Sciatic nerve (tissue), 2 donors: Measurements from ENCODE around the gene SERPINE3. TPM values are rescaled to one million over a fixed set of nuclear protein-coding genes. Genes with fewer than 3 reads are reported as not detected.

Experiments used
- ATAC-seq: fragments of 200-7000 bp; cut with Tn5 transposase; one replicate; pipeline ENCODE4 v1.9.1; 2020; ENCODE audit warnings: mild to moderate bottlenecking, moderate library complexity
- DNase-seq: peaks from one replicate; pipeline ENCODE4 v3.0.0-alpha.2; 2020; ENCODE audit warnings: low spot score
- intact Hi-C: fragments of 100-400 bp; cut with DNase I; formaldehyde crosslinking; loops from one replicate; pipeline ENCODE4 v1.14.2; 2022
- total RNA-seq: library from RNA; stranded (reverse); fragmentation: NEBNext Ultra II Directional; extraction: Animal tissue kit (Norgen Biotek cat#: 25700); gene quantifications from one replicate; pipeline ENCODE4 v1.2.1, GENCODE V29; 2021
- donor health status: DM: no; HTN: no; CAD: no.
- donor health status: DM: no; HTN: no; CAD: no.

SERPINE3 gene
- total RNA-seq, 1 donor from 2014 or later, result 0.31 TPM

GRCh38 chr13:51325837-51326236 is 13.7 kb upstream of the SERPINE3 start:
- no peak for ATAC-seq
- intact Hi-C loops, result no loop called here
- DNase-seq, result no peak

GRCh38 chr13:51326777-51327176 is 12.7 kb upstream of the SERPINE3 start:
- DNase-seq (no peak), ATAC-seq (no peak)
- intact Hi-C loops, result no loop called here

- intact Hi-C loops, result no loop called here
- DNase-seq (no peak), ATAC-seq (no peak)
Measured at GRCh38 chr13:51327961-51328360, 11.5 kb upstream of the SERPINE3 start.

DNA sequence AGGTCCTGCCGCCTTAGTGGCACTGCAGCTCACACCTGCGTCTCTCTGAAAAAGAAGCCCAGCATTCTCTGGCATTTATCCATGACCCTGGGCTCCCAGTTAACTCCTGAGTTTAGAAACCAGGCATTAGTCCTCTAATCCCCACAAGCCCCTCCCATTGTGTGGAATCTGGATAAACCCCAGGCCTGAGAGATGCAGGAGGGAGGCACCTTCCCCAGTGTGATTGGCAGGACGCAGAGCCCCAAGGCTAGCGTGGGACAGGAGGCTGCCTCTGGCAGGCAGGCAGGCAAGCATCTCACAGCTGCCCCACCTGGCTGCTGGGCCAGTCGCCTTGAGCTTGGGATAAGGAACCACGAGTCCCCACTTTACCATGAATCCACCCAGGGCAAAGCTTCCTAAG is 11.0 kb upstream of the SERPINE3 start:
- ATAC-seq (no peak), DNase-seq (no peak)
- intact Hi-C loops, result no loop called here

DNA sequence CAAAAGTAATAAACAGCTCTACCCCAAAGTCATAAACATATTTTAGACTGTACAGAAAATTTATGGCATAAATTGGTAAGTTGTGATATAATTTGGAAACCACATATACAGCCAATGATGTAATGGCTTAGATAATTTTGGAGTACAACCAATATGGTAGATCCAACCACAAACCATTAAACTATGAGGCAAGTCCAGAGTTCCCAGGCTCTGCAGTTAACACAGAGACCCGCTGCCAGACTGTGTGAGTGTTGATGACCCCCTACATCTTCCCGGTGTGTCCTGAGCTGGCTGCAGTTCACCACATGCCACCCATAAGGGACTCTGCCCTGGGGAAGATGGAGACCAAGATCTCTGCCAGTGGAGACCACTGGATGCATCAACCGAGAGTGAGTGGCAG is 9.9 kb upstream of the SERPINE3 start:
- ATAC-seq (no peak), DNase-seq (no peak)
- intact Hi-C loops, result no loop called here

- intact Hi-C loops, result no loop called here
- ATAC-seq, result no peak
Measured at GRCh38 chr13:51330791-51331190, 8.7 kb upstream of the SERPINE3 start.

DNA sequence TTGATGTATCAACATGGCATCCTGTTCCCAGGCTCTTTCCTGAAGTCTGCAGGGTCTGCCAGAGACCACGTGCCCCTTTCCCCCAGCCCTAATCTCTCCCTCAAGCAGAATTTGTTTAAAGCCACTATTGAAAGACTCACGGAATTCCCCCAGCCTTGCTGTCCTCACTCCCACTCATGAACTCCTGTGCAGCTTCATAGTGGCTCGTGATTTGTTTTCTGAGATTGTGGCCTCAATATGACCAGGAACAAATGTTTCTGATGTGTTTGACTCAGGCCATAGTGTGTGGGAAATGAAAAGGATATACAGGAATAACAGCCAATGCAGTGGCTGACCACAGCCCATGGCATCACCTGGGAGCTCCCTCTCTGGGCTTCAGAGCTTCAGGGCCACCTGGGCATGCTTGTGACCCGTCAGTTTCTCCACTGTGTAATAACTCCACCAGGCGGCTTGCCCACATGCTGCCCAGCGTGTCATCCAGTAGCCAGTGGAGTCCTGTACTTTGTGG is 8.1 kb upstream of the SERPINE3 start:
- intact Hi-C loops, result no loop called here
- DNase-seq (no peak), ATAC-seq (no peak)

More at GRCh38 chr13:51330791-51331190, 8.7 kb upstream of the SERPINE3 start:
- DNase-seq, result no peak

GRCh38 chr13:51332566-51333361 is 6.7 kb upstream of the SERPINE3 start:
- no peak for DNase-seq
- no peak for ATAC-seq
- intact Hi-C loops, result no loop called here

GRCh38 chr13:51333421-51333820 is 6.1 kb upstream of the SERPINE3 start:
- ATAC-seq (no peak), DNase-seq (no peak)
- intact Hi-C loops, result no loop called here

- intact Hi-C loops, result no loop called here
- DNase-seq, result no peak
- no peak for ATAC-seq
Measured at GRCh38 chr13:51333826-51334225, 5.7 kb upstream of the SERPINE3 start.

DNA sequence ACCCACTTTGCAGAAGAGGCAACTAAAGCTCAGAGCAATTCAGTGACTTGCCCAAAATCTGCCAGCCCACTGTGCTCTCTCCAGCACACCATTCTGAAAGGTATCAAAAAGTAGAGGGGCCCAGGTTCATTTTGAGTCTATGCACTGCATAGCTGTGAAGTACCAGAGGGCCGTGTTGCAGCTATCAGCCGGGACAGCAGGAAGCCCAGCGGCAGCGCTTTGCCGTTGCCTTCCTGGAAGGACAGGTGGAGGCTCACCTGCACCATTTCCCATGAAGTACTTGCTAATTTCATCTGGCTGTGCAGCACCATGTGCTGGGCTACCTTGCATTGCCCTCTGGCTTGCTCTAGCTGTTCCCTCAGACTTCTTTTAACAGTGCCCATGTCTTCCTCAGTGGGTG is 2.7 kb upstream of the SERPINE3 start:
- intact Hi-C loops, result no loop called here
- no peak for DNase-seq
- ATAC-seq, result no peak

GRCh38 chr13:51339952-51340732 is 651 bp downstream of the SERPINE3 start:
- DNase-seq (no peak), ATAC-seq (no peak)
- intact Hi-C loops, result no loop called here

GRCh38 chr13:51341232-51341631 is 1.7 kb downstream of the SERPINE3 start:
- intact Hi-C loops, result no loop called here
- DNase-seq (no peak), ATAC-seq (no peak)

DNA sequence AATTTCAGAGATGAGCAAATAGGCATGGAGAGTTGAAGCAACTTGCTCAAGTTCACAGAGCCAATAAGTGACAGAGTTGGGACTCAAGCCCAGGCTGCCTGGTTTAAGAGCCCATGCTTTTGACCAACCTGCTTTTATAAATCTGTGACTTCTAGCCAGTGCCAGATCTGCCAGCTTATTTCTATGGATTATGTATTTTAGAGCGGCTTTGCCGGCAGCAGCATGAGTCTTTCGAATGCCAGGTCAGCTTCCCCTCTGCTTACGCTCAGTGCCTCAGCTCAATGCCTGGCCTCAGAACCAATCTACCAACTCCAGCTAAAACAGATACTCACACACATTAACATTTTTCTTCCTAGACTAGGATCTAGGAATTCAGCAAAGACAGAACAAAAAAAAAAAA is 2.3 kb downstream of the SERPINE3 start:
- DNase-seq (no peak), ATAC-seq (no peak)
- intact Hi-C loops, result no loop called here

- DNase-seq (no peak), ATAC-seq (no peak)
- intact Hi-C loops, result no loop called here
Measured at GRCh38 chr13:51342706-51343105, 3.2 kb downstream of the SERPINE3 start.

DNA sequence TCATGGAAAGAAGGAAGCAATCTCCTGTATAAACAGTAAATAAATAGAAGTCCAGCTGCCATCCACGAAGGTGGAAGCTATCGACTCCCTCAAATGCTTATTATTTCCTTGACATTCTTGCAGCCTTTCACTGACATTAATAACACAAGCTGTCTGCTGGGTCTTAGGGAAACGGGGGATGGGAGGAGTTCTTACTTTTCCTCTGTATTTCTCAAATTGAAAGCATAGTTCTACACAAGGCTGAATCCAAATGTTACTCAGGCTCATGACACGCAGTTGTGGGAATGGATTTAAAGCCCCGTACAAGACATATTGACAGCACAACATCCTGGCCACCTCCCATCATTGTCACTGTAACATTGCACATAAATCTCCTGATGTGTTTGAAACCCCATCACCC is 4.0 kb downstream of the SERPINE3 start:
- no peak for DNase-seq
- intact Hi-C loops, result no loop called here
- ATAC-seq, result no peak

DNA sequence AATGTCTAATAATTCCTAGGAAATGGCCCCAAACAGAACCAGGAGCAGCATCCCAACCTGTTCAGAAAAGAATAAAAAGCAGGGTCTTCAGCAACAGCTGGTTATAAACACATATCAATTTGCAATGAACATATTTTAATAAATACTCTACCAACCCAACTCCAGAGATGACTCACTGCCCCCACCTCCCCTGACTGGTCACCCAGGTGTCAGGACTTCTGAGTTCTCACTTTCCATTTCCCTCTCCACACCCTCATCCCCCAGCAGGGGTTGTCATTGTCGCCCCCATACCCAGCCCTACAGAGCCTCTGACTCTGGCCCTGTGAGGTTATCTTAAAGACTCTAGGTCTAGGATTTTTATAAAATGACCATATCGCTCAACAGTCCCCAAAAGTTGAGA is 6.9 kb downstream of the SERPINE3 start:
- intact Hi-C loops, result no loop called here

GRCh38 chr13:51347099-51347498 is 7.6 kb downstream of the SERPINE3 start:
- ATAC-seq (no peak), DNase-seq (no peak)
- intact Hi-C loops, result no loop called here

More for the DNA sequence above, 6.9 kb downstream of the SERPINE3 start:
- no peak for DNase-seq
- ATAC-seq, result no peak

DNA sequence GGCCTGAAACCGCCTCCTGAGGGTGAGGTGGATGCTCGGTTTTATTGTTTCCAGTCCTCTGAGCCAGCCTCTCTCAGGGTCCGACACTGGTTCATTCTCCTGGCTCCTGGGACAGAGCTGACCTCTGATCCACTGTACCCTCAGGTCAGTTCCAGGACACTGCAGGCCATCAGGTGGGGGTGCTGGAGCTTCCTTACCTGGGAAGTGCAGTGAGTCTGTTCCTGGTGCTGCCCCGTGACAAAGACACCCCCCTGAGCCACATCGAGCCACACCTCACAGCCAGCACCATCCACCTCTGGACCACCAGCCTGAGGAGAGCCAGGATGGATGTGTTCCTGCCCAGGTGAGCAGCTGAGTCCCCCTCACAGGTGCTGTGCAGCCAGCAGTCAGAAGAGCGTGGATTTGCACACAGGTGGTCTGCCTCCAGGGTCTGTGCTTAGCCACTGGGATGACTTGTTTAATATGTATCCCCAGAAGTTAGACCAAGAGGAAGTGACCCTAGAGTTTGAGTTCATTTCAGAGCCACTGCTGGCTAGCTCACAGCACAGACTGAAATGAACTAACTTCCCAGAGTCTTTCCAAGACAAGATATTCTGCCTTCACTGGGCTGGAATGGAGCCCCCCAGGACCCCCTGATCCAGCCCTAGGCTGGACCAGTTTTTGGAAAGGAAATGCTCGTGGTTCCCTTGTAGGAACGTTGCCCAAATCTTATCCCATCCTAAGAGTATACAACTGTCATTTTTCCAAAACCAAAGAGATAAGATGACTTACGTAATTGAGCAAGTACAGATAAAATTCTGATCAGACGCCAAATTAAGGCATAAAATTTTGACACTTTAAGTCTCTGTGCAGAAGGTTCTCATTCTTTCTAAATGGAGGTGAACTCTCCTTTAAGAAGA is 8.8 kb downstream of the SERPINE3 start:
- ATAC-seq, result no peak
- intact Hi-C loops, result no loop called here
- no peak for DNase-seq
